ENCODE data around the gene NR2F2. TPM values are rescaled to one million over a fixed set of nuclear protein-coding genes. Genes with fewer than 3 reads are reported as not detected.

Gene NR2F2
- total RNA-seq, 2 donors from 2014 or later, result 31.8 to 49.8 TPM

GRCh38 chr15:96334017-96334704 is 3.7 kb downstream of the NR2F2 start:
- Histone ChIP-seq H3K4me3 (peak overlapping the region; percentile 74), H3K9me3 (no peaks in the 10 kb centered on the region), H3K27ac (peak overlapping the region; percentile 94 to 95), H3K4me1 (ENCODE audit: control insufficient read depth in 1 of 2, low read depth in 2 of 2) (peaks cover 0 to 16% of the 10 kb centered on the region in 2 donors), H3K27me3 (replicated peaks; ENCODE audit: insufficient read depth) (no peaks in the 10 kb centered on the region), H3K36me3 (peaks cover 6% of the 10 kb centered on the region)
- no peak for TF ChIP-seq CTCF (IDR thresholded peaks at IDR 0.05)
- DNase-seq (ENCODE audit: low spot score) (no peak), ATAC-seq (ENCODE audit: insufficient number of reproducible peaks, low FRiP score, low read depth) (no peak)

- H3K27ac ChIP-seq, result peak overlapping the region; percentile 94 to 95
- DNase-seq (ENCODE audit: low spot score) (no peak), ATAC-seq (ENCODE audit: insufficient number of reproducible peaks, low FRiP score, low read depth) (no peak)
- H3K4me1 ChIP-seq (ENCODE audit: control insufficient read depth in 1 of 2, low read depth in 2 of 2), result peaks cover 0 to 9% of the 10 kb centered on the region in 2 donors
- TF ChIP-seq CTCF (IDR thresholded peaks at IDR 0.05), result no peak
- H3K27me3 ChIP-seq (replicated peaks; ENCODE audit: insufficient read depth), result no peaks in the 10 kb centered on the region
- H3K36me3 ChIP-seq, result peaks cover 6% of the 10 kb centered on the region
- peak overlapping the region; percentile 74 for H3K4me3 ChIP-seq
- no peaks in the 10 kb centered on the region for H3K9me3 ChIP-seq
Observed at GRCh38 chr15:96334705-96335410, 4.4 kb downstream of the NR2F2 start.

GRCh38 chr15:96335411-96336024 is 5.0 kb downstream of the NR2F2 start:
- DNase-seq (ENCODE audit: low spot score), result no peak
- ATAC-seq (ENCODE audit: insufficient number of reproducible peaks, low FRiP score, low read depth), result no peak
- TF ChIP-seq CTCF (IDR thresholded peaks at IDR 0.05), result no peak

GRCh38 chr15:96336108-96336595 is 5.7 kb downstream of the NR2F2 start:
- Histone ChIP-seq H3K9me3 (no peaks in the 10 kb centered on the region), H3K36me3 (peaks cover 6% of the 10 kb centered on the region), H3K27ac (peak overlapping the region; percentile 94 to 95), H3K4me1 (ENCODE audit: control insufficient read depth in 1 of 2, low read depth in 2 of 2) (peaks cover 0 to 8% of the 10 kb centered on the region in 2 donors), H3K27me3 (replicated peaks; ENCODE audit: insufficient read depth) (no peaks in the 10 kb centered on the region), H3K4me3 (peak overlapping the region; percentile 74)
- no peak for TF ChIP-seq CTCF (IDR thresholded peaks at IDR 0.05)
- ATAC-seq (ENCODE audit: insufficient number of reproducible peaks, low FRiP score, low read depth), result no peak
- DNase-seq (ENCODE audit: low spot score), result no peak

More at GRCh38 chr15:96335411-96336024, 5.0 kb downstream of the NR2F2 start:
- Histone ChIP-seq H3K9me3 (no peaks in the 10 kb centered on the region), H3K27ac (peak overlapping the region; percentile 94 to 95), H3K27me3 (replicated peaks; ENCODE audit: insufficient read depth) (no peaks in the 10 kb centered on the region), H3K4me3 (peak overlapping the region; percentile 74), H3K36me3 (peaks cover 6% of the 10 kb centered on the region), H3K4me1 (ENCODE audit: control insufficient read depth in 1 of 2, low read depth in 2 of 2) (peaks cover 0 to 8% of the 10 kb centered on the region in 2 donors)

Measured in thoracic aorta (tissue), 2 donors.